ENCODE measurements around the gene UBE2D4.

GRCh38 chr7:43914795-43915194 lies 11.4 kb upstream of the UBE2D4 start:
- TF ChIP-seq CTCF (IDR thresholded peaks at IDR 0.05), result no peak
- no peak for TF ChIP-seq EZH2 (IDR thresholded peaks at IDR 0.05; ENCODE audit: borderline replicate concordance, insufficient read depth, low read depth, low read length, poor library complexity, severe bottlenecking)

Data from B cell (primary cell).